ENCODE results near the gene OTUD5. TPM values are rescaled to one million over a fixed set of nuclear protein-coding genes. Genes with fewer than 3 reads are reported as not detected.

OTUD5 gene
- total and polyA plus RNA-seq, 12 donors = 39.4 to 79.5 (median 53.8) TPM

- Histone ChIP-seq H3K4me1 (replicated peaks in 1 of 2) (no peaks in the 10 kb centered on the region), H3K27me3 (no peaks in the 10 kb centered on the region), H3K9me3 (replicated peaks in 1 of 3) (no peaks in the 10 kb centered on the region), H3K4me3 (no peak overlapping the region), H3K36me3 (replicated peaks in 1 of 2) (peaks cover 0 to 28% of the 10 kb centered on the region in 2 donors), H3K27ac (no peak overlapping the region)
- 28 to 80% (median 71%) methylated on average over 1 of the region's 1 CpG for WGBS, 4 donors
- intact Hi-C loops (cut with DNase I) = no loop called here
- no peak for DNase-seq
- TF ChIP-seq POLR2A (IDR thresholded peaks at IDR 0.05) = no peak
- TF ChIP-seq CTCF (IDR thresholded peaks at IDR 0.05) = no peak
Measured at GRCh38 chrX:48997865-48998264, 40.5 kb upstream of the OTUD5 start.

GRCh38 chrX:48997455-48997854 is 40.0 kb upstream of the OTUD5 start:
- Histone ChIP-seq H3K4me3 (no peak overlapping the region), H3K4me1 (replicated peaks in 1 of 2) (no peaks in the 10 kb centered on the region), H3K36me3 (replicated peaks in 1 of 2) (peaks cover 0 to 29% of the 10 kb centered on the region in 2 donors), H3K27me3 (no peaks in the 10 kb centered on the region), H3K9me3 (replicated peaks in 1 of 3) (no peaks in the 10 kb centered on the region), H3K27ac (no peak overlapping the region)
- 77 to 97% (median 86%) methylated on average over 3 of the region's 3 CpGs for WGBS, 4 donors
- intact Hi-C loops (cut with DNase I) = no loop called here
- TF ChIP-seq CTCF (IDR thresholded peaks at IDR 0.05) = no peak
- no peak for TF ChIP-seq POLR2A (IDR thresholded peaks at IDR 0.05)
- DNase-seq = no peak

GRCh38 chrX:48996969-48997368 is 39.6 kb upstream of the OTUD5 start:
- DNase-seq = no peak
- Histone ChIP-seq H3K36me3 (replicated peaks in 1 of 2) (peaks cover 0 to 33% of the 10 kb centered on the region in 2 donors), H3K27ac (no peak overlapping the region), H3K4me1 (replicated peaks in 1 of 2) (no peaks in the 10 kb centered on the region), H3K4me3 (no peak overlapping the region), H3K9me3 (replicated peaks in 1 of 3) (no peaks in the 10 kb centered on the region), H3K27me3 (no peaks in the 10 kb centered on the region)
- intact Hi-C loops (cut with DNase I) = no loop called here
- TF ChIP-seq CTCF (IDR thresholded peaks at IDR 0.05) (no peak), POLR2A (IDR thresholded peaks at IDR 0.05) (no peak)
- WGBS, 4 donors = 69 to 89% (median 78%) methylated on average over 5 to 6 of the region's 6 CpGs

GRCh38 chrX:48992341-48992740 is 34.9 kb upstream of the OTUD5 start:
- TF ChIP-seq CTCF (IDR thresholded peaks at IDR 0.05) (no peak), POLR2A (IDR thresholded peaks at IDR 0.05) (no peak)
- Histone ChIP-seq H3K4me1 (replicated peaks in 1 of 2) (no peaks in the 10 kb centered on the region), H3K36me3 (replicated peaks in 1 of 2) (peaks cover 0 to 53% of the 10 kb centered on the region in 2 donors), H3K4me3 (no peak overlapping the region), H3K9me3 (replicated peaks in 1 of 3) (no peaks in the 10 kb centered on the region), H3K27ac (no peak overlapping the region), H3K27me3 (no peaks in the 10 kb centered on the region)
- DNase-seq = no peak
- intact Hi-C loops (cut with DNase I) = no loop called here

Measured in adrenal gland (tissue), 12 donors.